Daoy (cell line): Measurements from ENCODE around the gene TMEM87A. TPM values are rescaled to one million over a fixed set of nuclear protein-coding genes. Genes with fewer than 3 reads are reported as not detected.

Experiments
- DNase-seq: peaks from one replicate; pipeline ENCODE4 v3.0.0-alpha.2; 2015; ENCODE audit warnings: low read depth
- total RNA-seq: library from RNA; depleted of rRNA; stranded (reverse); fragments of >200 nt; shearing (Covaris generic); gene quantifications from 2 replicates; pipeline ENCODE4 v1.2.3, GENCODE V29; 2014; rRNA removed

The TMEM87A gene
- total RNA-seq, 1 experiment from 2014 or later: 68.6 TPM

DNA sequence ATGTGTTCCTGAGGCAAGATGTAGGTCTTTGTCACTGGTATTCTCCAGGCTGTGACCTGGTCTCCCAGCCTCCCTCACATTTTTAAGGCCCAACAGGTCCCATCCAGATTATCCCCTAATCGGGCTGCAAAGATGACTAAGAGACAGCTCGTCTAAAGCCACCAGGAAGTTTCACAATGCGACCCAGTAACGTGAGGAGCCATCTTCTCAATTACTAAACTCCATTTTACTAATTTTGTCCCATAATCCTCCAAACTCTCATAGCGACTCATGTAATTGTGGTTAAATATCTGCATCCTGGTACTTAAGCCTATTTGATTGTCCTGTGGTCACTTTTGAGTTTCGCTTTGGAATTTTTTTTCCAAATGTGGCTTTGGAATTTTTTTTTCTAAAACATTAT is 108.1 kb downstream of the TMEM87A start:
- DNase-seq: no peak

DNA sequence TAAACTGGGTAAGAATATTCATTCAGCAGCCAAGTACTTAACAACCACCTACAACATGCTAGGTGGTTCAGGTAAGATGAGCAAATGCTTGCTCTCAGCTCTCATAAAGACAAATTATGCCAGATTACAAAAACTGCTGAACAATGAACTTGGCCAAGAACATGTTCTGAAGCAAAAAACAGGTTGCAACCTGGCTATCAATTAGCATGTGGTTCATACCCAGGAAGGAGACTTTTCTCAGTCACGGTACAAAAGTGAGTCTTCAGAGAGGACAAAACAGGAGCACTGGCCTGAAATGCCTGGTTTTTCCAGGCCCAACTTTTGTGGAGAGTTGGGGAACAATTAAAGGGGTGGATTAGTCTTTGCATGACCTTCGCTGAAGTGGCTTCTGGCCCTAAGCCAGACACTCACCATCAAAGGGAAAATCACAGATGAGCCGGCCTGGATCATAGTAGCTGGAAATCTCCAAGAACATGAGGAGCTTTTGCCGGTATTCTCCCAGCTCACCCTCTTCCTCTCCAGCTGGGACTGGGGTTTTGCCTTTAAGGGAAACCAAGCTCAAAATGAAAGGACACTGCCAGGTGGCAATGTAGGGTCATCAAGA is 109.2 kb downstream of the TMEM87A start:
- no peak for DNase-seq

DNA sequence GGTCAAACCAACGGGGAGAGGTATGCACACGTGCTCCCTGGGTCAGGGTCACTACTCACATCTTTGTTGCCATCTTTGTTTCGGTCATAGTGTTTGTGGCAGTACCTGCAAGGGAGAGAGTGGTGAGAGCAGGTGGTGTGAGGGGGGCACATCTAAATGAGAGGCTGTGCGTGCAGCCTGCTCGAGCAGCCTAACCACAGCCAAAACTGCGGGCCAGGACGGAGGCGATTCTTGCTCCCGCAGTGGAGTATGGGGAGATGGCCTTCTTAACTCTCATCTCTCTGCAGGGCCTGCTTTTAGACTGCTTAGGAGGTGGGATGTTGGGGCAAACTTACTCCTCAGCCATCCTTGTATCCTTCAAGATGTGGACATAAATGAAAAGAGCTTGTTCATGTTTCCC is 109.9 kb downstream of the TMEM87A start:
- DNase-seq: no peak

Other genes starting within 250 kb of the TMEM87A start
- gene PLA2G4D, start 178.9 kb downstream of the TMEM87A start, total RNA-seq: not detected in 2 replicates
- not detected in 2 replicates for gene PLA2G4F, start 116.8 kb downstream of the TMEM87A start, total RNA-seq
- gene VPS39, start 65.1 kb downstream of the TMEM87A start, total RNA-seq: 9.9 and 13.1 TPM in 2 replicates
- gene GANC, start 232 bp downstream of the TMEM87A start, total RNA-seq: 4.8 and 5.8 TPM in 2 replicates
- gene CAPN3, start 86.1 kb upstream of the TMEM87A start, total RNA-seq: 0.06 TPM in 1 of 2 replicates, not detected in the other
- 26.5 and 29.4 TPM in 2 replicates for gene ZNF106, start 217.7 kb upstream of the TMEM87A start, total RNA-seq
- 59.8 and 63.4 TPM in 2 replicates for gene SNAP23, start 222.2 kb upstream of the TMEM87A start, total RNA-seq